ENCODE measurements around the gene PRPF19.

The PRPF19 gene

DNA sequence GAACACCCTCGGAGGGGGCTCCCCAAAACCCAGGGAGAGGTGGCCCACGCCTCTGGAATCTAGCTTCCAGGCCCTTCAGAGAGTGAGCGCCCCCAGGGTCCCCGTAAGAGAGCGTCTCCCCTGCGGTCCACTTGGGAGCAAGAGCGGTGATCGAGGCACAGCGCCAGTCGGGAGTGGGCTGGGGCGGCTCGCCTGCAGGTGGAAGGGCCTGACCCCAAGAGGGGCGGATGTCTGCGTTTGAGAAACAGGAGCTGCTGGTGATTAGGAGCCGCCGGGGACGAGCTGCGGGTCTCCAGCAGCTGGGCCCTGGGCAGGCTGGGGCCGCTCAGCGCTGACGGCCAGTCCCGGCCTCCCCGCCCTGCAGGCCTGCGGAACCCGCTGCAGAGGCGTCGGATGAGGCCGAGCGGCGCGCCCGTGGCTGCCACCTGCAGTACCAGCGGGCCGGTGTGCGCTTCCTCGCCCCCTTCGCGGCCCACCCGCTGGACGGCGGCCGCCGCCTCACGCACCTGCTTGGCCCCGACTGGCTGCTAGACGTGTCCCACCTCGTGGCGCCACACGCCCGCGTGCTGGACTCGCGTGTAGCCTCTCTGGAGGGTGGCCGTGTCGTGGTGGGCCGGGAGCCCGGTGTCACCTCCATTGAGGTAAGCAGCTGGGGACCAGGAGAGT lies 27.9 kb upstream of the PRPF19 start:
- no peak overlapping the region for H3K4me3 ChIP-seq (ENCODE audit: low read depth, low read length)
- no peak for DNase-seq (ENCODE audit: low read depth)
- TF ChIP-seq, protein P1, sequence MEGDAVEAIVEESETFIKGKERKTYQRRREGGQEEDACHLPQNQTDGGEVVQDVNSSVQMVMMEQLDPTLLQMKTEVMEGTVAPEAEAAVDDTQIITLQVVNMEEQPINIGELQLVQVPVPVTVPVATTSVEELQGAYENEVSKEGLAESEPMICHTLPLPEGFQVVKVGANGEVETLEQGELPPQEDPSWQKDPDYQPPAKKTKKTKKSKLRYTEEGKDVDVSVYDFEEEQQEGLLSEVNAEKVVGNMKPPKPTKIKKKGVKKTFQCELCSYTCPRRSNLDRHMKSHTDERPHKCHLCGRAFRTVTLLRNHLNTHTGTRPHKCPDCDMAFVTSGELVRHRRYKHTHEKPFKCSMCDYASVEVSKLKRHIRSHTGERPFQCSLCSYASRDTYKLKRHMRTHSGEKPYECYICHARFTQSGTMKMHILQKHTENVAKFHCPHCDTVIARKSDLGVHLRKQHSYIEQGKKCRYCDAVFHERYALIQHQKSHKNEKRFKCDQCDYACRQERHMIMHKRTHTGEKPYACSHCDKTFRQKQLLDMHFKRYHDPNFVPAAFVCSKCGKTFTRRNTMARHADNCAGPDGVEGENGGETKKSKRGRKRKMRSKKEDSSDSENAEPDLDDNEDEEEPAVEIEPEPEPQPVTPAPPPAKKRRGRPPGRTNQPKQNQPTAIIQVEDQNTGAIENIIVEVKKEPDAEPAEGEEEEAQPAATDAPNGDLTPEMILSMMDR (conservative IDR thresholded peaks at IDR 0.05; ENCODE audit: low read depth, low read length), result no peak

DNA sequence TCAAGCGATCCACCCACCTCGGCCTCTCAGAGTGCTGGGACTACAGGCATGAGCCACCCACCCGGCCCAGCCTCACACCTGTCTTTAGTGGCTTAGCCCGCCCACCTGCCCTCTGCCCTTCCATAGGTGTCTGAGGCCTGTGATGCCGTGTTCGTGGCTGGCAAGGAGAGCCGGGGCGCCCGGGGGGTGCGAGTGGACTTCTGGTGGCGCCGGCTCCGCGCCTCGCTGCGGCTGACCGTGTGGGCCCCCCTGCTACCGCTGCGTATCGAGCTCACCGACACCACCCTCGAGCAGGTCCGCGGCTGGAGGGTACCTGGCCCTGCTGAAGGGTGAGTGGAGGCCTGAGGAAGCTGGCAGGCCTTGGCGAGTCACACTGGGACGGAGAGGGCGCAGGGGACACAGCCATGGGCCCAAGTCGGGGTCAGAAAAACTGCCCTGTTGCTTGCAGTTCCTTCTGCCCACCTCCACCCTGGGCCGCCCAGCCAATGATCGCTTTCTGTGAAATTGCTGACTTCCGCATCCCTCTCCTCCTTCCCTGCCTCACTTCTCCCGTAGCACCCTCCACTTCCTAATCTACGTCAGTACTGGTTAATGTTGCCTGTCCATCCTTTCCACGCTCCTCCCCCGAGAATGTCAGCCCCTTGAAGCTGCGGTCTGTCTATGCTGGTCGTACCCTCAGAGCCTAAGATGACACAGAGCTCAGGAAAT lies 27.2 kb upstream of the PRPF19 start:
- TF ChIP-seq, protein P1 (conservative IDR thresholded peaks at IDR 0.05; ENCODE audit: low read depth, low read length), result no peak
- H3K4me3 ChIP-seq (ENCODE audit: low read depth, low read length), result no peak overlapping the region
- no peak for DNase-seq (ENCODE audit: low read depth)

DNA sequence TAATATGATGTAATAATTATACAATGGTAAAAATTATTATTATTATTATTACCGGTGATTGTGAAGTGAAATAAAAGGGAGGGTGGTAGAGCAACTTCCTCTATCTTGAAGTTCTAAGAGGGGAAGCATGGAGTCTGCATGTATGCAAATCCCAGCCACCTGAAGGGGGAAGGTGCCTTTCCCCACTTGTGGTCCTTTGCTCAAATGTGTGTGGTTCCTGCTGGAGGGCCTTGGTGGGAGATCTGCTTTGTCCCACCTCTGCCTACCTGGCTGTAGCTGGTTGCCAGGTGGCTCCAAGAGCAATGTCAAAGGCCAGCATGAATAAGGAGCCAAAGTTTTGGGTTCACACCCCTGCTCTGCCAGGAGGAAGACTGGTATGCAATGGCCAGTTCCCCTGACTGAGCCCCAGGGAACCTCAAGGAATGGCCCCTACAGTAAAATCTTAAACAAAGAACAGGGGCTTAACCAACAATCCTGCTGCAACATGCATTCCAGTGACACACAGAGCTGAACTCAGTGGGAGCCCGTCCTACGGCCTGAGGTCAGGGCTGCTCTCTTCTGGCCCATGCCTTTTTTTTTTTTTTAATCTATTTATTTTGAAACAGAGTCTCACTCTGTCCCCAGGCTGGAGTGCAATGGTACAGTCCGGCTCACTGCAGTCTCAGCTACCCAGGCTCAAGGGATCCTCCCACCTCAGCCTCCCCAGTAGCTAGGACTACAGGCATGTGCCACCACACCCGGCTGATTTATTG lies 26.4 kb upstream of the PRPF19 start:
- TF ChIP-seq, protein P1 (conservative IDR thresholded peaks at IDR 0.05; ENCODE audit: low read depth, low read length), result no peak
- no peak overlapping the region for H3K4me3 ChIP-seq (ENCODE audit: low read depth, low read length)
- DNase-seq (ENCODE audit: low read depth), result peak; percentile 79

DNA sequence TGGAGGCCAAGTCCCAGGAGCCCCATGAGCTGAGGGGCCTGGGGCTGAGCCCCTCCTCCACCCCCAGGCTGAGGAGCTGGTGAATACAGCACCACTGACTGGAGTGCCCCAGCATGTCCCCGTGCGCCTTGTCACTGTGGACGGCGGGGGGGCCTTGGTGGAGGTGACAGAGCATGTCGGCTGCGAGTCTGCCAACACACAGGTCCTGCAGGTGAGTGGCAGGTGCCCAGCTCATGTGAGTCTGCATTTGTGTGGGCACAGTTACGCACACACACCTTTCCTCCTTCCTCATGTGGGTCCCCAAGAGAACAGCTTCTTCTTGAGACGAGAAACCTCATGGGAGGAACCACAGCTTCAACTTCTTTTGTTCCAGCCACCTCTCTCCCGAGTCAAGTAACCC lies 25.5 kb upstream of the PRPF19 start:
- TF ChIP-seq, protein P1 (conservative IDR thresholded peaks at IDR 0.05; ENCODE audit: low read depth, low read length), result no peak
- no peak for DNase-seq (ENCODE audit: low read depth)
- no peak overlapping the region for H3K4me3 ChIP-seq (ENCODE audit: low read depth, low read length)

DNA sequence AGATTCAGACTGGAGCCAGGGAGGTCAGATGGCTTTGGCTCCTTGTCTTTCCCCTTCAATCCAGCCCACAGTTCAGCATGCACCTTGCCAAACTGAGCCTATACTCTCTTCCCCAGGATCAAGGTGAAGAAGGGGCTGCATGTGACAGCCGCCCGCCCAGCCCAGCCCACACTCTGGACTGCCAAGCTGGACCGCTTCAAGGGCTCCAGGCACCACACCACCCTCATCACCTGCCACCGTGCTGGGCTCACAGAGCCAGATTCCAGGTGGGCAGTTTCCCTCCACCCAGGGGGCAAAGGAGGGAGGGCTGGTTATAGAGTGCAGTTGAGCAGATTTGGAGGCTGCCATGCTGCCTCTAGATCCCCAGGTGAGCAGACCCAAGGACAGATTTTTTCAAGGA lies 24.0 kb upstream of the PRPF19 start:
- DNase-seq (ENCODE audit: low read depth), result no peak
- TF ChIP-seq, protein P1 (conservative IDR thresholded peaks at IDR 0.05; ENCODE audit: low read depth, low read length), result no peak
- no peak overlapping the region for H3K4me3 ChIP-seq (ENCODE audit: low read depth, low read length)

DNA sequence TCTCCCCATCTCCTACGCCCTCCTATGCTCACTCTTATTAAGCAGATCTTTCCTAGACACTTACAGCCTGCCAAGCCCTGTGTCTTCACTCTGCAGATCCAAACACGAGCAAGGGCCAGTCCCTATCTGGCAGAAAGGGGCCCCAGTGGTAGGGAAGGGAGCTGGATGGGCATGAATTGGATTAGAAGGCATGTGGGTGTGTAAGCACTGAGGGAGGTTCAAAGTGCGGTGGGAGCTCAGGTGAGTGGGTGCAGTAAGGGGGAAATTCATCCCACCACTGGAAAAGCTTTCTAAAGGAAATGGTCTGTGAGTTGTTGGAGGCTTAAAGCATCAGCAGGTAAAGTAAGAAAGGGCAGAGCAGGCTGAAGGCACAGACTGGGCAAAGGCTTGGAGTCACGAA lies 23.4 kb upstream of the PRPF19 start:
- DNase-seq (ENCODE audit: low read depth), result no peak
- TF ChIP-seq, protein P1 (conservative IDR thresholded peaks at IDR 0.05; ENCODE audit: low read depth, low read length), result no peak
- no peak overlapping the region for H3K4me3 ChIP-seq (ENCODE audit: low read depth, low read length)

All from choroid plexus epithelial cell (primary cell).